HG03039 (cell line): ENCODE results near the gene MYL7.
"Not testable (repeated sequence)": the region's sequence is repeated elsewhere in the genome, so short reads cannot be mapped to it uniquely, and the experiment has no call there.

ENCODE experiments used
- ATAC-seq: cut with Tn5 transposase; IDR thresholded peaks from one replicate; pipeline ENCODE4 v1.9.1; 2021; ENCODE audit warnings: mild to moderate bottlenecking, moderate library complexity; ENCODE audit not compliant: unreplicated experiment

Gene MYL7

DNA sequence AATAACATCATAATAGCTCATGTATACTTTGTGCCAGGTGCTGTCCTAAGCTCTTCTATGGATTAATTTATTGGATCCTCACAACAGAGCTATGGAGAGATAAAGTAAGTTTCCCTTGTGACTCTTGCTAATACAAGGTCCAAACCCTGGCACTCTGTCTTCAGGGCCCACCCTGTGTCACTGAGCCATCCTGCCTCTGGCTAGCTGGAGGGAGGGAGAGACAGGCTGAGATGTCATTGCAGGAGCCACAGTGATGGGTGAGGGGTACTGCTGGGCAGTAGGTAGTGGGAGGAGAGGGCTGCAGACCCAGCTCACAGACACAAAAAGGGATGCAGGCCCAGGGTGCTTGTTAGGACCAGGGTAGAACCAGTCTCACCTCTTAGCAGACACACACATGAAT is 31.2 kb upstream of the MYL7 start:
- ATAC-seq = no peak

DNA sequence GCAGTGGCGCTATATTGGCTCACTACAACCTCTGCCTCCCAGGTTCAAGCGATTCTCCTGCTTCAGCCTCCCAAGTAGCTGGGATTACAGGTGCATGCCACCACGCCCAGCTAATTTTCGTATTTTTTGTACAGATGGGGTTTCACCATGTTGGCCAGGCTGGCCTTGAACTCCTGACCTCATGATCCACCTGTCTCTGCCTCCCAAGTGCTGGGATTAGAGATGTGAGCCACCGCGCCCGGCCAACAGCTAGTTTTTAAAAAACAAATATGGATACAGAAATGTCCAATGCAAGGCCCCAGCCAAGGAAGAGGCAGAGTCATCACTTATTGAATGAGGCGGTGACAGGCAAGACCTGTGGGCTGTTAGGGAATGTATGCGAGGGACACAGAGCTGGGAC is 30.8 kb upstream of the MYL7 start:
- not testable (repeated sequence) for ATAC-seq

DNA sequence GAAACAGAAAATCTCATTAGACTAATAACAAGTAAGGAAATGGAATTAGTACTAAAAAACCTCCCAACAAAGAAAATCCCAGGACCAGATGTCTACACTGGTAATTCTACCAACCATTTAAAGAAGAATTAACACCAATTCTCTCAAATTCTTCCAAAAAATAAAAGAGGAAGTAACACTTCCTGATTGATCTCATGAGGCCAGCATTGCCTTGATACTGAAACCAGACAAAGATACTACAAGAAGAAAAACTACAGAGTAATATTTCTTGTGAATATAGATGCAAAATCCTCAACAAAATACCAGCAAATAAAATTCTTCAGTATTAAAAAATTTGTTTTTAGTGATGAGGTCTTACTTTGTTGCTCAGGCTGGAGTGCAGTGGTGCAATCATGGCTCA is 26.8 kb upstream of the MYL7 start:
- no peak for ATAC-seq

DNA sequence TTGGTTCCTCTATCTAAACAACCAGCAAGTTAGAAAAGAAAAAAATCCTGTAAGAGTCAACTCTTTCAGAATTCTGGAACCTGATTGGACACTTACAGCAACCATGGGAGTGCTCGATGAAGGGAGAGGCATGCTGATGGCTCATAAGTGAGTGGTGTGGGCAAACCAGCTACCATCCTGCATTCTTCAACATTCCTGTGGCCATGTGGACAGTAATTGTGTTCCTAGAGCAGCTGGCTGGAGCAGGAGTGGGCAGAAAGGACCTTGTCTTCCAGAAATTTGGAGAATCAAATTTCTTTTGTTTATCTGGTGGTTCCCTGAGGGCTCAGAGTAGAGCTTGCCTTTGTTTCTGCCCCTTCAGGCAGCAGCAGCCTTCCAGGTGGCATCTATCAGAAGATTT is 22.5 kb upstream of the MYL7 start:
- no peak for ATAC-seq

DNA sequence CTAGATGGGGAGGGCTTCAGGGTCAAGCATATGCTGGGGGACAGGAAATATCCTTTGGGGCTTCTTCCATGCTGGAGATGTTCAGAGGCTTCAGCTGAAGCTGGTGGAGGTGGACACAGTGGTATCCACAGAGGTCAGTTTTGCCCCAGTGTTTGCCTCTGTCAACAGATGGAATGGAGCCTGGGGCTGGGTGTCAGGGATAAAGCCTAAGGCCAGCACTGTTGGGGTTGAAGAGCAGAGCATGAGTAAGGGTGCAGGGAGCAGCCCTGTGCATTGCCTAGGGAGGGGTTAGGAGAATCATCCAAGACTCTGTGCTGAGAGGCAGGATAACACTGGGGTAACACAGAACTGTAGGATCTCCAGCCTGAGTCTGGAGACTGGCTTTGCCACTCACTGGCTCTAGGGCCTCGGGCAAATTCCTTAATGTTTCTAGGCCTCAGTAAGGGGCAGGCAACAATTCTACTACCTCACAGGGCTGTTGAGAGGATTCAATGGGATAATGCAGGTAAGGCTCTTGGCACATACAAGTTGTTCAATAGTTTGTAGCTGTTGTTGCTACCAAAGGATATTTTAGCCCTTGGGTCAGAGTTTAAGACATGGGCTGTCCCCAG is 21.8 kb upstream of the MYL7 start:
- ATAC-seq = no peak

DNA sequence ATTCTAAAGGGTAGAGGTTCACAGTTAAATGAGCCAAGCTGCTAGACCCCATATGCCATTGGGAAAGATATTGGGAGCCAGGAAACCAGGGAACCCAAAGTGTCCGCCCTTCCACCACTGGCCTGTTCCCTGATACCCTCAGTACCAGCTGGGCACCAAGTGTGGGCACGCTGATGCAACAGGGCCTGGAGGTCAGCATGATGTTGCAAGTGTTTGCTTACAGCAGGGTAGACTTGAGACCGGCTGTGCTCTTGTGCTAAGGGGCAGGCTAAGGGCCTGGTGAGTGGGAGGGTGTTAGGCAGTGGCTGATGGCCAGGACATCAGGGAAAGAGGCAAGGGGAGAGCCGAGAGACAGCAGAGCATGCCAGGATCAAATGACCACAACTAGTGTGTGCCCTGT is 21.0 kb upstream of the MYL7 start:
- no peak for ATAC-seq

DNA sequence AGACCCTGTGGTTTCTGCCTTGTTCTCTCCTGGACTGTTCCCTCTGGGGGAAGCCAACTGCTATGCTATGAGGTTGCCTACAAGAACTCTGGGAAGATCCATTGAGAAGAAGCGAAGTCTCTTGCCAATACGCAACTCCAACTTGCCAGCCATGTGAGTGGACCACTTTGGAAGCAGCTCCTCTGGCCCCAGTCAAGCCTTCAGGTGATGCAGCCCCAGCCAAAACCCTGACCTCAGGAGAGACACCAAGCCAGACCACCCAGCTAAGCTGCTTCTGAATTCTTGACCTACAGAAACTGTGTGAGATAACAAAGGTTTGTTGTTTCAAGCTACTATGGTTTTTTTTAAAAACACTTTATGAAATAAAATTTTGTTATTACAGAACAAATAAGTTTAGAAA is 20.2 kb upstream of the MYL7 start:
- no peak for ATAC-seq

DNA sequence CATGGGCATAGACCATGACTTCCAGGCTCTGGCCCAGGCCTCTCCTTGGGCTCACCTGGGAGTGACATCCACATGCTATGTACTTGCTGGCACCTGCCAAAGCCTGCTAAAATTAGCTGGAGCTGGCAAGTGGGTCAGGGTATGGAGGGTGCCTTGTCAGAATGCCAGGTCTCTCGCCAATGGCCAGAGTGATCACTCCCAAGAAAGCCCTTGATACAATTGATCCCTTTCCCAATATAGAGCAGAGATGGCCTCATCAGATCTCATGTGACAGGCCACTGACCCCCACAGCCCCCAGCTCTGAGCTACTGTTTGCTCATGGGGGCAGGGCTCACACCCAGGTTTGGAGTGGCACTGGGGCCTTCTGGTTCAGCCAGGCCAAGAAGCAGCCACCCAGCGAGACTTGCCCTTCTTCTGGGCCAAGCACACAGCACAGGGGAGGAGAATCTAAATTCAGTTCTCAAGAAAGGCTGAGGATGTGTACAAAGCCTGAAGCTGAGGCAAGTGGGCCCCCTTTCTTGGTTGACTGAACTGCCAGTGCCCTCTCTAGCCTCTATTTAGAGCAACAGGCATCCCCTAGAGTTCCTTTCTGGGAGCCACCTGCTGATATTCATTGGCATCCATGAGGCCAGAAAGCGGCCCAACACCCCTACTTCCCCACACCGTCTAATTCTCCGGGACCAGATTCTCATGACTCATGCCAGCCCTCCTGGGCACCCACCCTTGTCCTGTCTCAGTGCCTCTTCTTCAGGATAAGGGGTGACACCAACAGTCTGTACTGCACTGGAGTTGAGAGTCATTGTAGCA is 18.9 kb upstream of the MYL7 start:
- no peak for ATAC-seq

DNA sequence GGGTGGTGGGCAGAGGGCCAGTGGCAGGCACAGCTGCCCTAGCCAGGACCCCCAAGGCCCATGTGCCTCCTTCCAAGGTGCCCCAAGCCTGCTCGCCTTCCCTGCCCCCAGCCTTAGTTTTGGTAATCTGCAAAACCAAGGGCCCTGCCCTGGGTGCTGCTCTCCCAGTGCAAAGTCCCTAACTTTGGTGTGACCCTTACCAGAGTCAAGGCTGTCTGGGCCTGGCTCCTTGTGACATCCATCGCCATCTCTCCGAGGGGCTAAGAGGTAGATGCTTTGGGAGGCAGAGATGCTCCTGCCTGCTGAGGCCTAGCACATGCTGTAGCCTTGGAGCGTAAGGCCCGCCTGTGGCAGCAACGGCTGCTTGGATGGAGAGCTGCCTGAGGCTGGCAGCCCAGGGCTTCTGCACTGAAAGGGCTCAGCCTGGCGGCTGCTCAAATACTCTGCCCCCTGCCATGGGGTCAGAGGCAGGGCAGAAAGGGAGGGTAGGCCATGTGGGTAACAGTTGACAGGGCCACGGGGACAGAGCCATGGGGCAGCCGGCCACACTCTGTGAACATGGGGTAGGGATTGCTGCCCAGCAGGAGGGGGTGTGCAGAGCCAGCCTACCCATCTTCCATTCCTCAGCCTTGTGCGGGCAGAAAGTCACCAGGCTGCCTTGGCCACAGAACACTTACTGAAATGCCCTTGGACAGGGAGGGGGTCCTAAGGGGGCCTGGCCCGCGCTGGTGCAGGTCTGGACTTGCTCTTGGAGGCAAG is 17.9 kb upstream of the MYL7 start:
- no peak for ATAC-seq

DNA sequence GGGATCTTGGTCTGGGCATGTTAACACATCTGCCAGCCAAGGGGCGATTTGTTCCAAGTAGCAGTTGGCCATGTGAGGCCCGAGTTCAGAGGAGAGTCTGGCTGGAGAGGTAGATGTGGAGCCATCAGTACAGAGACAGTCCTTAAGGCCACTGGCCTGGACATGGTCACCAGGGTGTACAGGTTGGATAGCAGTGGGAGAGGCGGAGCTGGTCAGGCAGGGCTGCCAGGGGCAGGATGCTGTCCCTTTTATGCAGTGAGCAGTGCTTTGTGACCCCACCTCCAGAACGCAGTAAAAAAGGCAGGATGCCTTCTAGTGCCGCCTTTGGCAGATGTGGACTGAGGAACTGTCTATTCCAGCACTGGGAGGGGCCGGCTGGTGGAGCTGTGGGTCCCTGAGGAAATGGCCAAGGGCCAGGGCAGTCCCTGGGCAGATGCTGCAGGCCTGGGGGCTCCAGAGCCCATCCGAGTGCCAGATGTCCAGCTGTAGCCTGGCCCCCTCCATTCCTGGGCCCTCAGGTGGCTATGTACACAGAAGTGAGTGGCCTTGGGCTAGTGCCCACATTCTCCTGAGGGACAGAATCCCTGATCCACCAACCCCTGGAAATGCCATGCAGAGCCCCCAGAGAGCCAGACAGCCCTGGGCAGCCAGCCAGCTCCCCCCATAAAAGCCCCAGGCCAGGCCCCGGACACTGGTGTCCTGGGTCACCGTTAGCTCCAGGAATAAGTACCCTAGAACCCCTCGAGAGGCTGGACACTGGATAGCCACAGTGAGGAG is 17.2 kb upstream of the MYL7 start:
- no peak for ATAC-seq

DNA sequence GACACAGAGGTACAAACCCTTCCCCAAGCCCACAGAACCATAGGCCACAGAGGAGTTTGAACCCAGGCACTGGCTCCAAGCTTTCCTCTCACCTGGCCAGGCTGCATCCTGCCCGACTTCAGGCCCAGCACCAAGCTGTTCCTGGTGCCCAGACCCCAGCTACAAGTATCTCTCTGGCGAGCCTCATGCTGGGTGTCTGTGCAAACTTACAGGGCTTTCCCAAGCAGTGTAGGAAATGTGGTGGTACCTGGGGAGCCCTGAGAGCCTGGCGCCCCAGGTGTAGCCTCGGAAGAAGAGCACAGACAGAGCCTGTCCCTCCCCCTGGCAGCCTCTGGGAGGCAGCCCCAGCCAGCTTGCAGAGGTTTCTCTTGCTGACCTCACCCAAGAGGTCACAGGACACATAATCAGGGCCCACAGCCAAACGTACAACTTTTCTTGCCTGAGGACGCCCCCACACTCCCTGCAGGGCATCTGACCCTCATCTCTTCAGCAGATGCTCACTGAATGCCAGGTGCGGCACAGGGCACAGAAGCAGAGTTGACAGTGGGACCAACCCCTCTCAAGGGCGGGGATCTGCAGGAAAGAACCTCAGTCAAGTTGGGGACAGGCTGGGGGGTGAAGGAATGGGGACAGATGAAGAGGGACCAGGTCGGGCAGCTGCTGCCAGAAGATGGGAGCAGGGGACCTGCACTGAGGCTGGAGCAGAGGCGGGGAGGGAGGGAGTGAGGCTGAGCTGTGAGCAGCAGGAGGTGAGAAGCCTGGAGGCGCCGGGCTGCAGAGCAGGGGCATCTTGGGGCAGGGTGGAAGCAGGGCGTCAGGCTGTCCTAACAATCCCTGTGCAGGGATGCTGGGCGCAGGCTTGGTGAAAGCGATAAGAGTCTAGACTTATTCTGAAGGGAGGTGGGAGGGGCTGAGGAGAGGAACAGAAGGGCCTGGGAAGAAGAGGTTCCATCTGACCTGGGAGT is 16.3 kb upstream of the MYL7 start:
- ATAC-seq = no peak

DNA sequence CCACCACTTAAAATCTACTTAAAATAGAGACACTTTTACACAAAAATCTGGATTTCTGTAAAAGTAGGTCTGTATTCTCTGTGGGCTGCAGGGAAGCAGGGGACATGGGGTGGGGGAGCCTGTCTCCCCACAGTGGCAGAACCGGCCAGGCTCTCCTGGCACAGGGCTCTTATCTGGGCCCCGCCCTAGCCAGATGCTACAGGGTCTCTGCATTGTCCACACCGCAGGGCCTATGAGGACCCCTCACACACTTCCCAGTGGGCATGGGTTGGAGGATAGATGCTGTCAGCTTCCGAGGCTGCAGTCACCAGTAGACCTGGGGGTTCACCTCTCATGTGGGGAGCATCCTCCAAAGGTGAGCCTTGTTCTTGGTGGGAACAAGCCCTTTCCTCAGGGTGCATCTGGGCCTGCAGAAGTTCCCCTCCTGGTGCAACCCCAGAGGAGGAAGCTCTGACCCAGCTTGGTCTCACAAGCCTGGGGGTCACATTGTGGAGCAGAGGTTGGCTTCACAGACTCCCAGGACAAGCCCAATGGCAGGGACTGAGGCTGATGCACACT is 15.4 kb upstream of the MYL7 start:
- no peak for ATAC-seq

DNA sequence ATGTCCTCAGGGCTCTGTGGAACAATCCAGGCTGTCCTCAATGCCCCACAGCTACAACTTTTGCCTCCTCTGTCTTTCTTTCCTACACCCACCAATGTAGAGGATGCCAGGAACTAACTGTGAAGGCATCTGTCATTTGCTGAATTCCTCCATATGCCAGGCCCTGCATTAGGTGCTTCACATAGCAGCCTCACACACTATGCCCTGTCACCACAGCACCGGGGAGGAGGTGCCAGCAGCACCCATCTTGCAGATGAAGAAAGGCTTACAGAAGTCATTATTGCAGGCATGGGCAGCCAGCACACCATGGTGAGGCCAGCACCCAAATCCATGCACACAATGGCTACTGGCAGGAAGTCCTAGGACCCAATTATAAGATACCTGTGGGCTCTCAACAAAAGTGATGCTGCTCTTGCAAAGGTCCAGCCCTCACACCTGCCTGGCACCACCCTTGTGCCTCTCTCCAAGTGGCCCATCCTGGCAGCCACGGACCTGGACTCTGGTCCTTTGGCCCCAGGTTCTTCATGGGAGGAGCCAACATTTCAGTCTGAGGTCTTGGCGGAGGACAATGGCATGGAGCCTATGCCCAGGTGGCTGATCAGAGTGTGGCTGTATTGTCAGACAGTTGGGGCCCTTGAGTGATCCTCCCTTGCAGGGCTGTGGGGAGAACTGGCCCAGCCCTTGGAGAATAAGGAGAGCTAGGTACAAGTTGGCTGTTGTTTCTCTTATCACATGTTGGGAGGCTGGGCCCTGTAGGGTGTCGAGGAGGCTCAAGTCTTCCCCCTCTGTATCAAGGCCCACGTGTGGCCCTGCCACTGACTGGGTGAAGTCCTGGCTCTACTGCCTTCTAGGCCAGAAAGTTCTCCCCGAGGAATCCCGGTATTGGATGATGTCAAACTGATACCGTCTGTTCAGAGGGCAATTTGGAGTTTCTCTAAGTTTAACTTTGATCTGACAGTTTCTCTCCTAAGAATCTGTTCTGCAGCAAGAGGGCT is 14.4 kb upstream of the MYL7 start:
- ATAC-seq = no peak

DNA sequence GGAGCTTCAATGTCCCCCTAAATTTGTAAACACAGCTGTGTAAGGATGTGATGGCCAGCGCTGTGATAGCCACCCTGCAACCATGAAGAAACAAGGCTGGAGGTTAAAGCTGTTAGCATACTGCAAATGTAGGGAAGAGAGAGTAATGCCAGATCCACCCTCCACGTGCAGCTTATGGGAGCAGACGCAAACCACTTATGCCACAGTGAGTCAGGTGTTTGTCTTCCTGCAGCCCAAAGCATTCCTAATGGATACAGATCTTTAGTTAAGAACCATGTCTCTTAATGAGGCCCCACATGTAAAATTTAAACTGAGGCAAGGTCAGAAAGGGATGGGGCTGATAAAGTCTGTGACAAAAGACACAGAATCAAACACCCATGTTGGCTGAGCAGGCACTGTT is 13.6 kb upstream of the MYL7 start:
- ATAC-seq = no peak

DNA sequence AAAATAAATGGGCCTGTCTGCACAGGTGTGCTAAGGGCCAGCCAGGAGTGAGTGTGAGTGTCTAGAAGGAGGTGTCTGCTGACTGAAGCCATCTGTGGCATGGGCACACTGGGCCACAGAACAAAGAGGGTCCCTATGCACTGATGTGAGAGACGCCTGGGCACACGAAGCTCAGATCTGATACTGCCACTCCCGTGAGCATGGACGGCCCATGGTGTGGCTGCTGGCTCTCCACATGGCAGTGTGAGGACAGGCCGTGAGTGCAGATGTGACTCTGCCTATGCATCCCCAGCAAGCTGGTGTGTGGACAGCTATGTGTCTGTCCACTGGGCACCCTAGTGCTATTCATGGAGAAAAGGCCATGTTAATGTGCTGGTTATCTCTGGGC is 12.8 kb upstream of the MYL7 start:
- no peak for ATAC-seq

DNA sequence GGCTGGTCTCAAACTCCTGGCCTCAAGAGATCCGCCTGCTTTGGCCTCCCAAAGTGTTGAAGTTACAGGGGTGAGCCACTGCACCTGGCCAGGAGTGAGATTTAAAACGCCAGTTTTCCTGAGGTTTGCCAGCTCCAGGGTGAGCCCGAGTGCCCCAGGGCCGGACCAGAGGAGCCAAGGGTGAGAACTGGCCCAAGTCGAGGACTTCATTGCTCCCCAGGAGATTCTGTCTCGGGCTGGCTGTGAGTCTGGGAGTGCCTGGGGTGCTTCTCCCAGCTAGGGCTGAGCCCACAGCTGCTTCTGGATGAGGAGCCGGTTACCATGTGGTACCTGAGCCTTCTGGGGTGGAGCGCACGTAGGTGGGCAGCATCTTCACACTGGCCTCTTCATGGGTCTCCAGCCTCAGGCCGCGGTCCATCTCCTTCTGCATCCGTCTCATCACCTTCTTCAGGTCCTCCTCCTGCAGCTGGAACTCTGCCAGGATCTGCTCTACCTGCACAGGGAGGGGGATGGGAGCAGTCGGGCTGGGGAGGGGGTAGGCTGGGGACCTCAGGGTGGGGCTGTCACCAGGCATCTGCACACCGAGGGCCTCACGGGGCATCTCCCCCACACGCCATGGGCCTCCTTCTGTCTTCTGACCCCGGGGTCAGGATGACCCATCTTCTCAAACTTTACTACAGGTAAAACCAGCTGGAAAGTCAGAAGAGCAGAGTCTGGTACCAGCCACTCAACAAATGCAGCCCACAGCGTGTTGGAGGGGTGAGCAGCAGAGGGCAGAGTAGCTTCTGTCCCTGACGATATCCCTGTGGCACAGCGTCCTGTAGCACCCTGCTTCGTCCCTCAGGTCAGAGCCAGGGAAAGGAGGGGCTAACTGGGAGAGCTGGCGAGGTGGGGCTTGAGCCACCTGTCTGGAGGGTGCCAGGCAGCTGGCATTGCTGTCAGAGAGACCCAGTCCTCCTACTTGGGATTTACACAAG is 12.1 kb upstream of the MYL7 start:
- no peak for ATAC-seq

DNA sequence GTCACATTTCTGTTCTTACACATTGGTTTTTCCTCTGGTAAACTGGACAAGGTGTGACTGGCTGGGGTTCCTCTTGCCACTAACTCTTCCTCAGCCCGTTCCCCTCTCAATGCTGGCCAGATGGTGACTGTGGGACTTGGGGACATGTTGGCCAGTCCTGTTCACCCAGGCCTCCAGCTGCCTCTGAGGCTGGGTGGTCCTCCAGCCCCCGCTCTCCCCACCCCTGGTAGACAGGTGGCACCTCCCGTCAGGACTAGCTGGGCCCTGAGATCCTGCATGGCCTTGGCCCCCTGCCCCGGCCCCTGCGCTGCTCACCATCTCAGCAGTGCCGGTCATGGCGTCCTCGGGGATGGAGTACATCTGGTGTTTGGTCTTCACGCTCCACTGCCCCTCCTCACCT is 10.8 kb upstream of the MYL7 start:
- no peak for ATAC-seq
